Suppressor macrophage treated with lipopolysaccharide for 1 hour (primary cell): Measurements from ENCODE around the gene TAOK2.
"Not testable (repeated sequence)": the region's sequence is repeated elsewhere in the genome, so short reads cannot be mapped to it uniquely, and the experiment has no call there.

Experiments used
- DNase-seq, 3 donors: peaks; one replicate each; pipeline ENCODE4 v3.0.0-alpha.2; 2020 to 2022

The TAOK2 gene

DNA sequence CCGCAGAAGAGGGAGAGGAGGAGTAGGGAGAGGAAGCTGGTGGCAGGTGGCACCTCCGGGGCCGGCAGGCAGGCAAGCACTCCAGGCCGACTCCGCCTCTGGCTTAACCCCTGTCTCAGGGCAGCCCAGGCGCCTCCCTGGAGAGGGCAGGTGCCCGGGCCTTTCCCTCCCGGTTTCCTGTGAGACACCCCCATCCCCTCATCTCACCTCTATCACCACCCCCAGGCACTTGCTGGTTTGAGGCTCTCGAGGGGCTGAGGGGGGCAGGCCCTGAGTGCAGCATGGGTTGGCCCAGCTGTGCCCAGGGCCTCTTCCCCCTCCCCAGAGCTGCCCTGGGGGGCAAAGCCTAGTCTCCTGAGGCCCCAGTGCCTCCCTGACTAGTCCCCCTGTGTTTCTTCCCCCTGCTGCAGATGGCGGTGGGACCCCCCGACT lies 31.2 kb downstream of the TAOK2 start:
- no peak for DNase-seq

DNA sequence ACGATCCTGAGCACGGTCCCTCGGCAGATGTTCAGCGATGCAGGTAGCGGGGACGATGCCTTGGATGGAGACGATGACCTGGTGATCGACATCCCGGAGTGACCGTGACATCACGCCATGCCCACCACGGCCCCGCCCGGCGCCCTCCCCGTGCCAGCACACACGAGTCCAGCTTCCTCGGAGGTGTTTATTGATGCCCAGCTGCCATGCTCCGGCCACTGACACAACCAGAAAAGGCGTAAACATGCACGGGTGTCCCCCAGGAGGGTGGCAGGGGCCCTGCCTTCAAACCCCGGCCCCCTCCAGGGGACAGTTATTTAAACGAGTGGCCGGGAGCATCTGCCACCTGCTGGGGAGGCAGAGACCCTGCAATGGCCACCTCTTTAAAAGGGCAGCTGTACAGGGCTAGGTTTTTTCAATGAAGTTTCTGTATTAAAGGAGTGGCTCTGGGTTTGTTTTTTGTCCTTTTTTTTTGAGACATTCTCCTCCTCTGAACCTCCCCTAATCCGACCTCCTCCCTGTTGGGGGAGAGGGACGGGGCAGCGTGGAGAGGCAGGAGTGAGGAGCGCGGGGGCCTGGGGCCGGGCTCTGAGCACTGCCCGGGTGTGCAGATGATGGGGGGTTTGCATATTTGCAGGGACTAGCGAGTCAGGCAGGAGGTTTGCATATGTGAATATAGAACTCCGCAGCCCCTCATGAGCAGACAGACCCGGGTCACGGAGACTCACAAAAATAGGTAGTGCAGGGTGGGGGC lies 31.9 kb downstream of the TAOK2 start:
- DNase-seq, result peak; percentile 53 to 76 (median 65)

GRCh38 chr16:30006095-30006473 lies 32.4 kb downstream of the TAOK2 start:
- DNase-seq, result no peak

DNA sequence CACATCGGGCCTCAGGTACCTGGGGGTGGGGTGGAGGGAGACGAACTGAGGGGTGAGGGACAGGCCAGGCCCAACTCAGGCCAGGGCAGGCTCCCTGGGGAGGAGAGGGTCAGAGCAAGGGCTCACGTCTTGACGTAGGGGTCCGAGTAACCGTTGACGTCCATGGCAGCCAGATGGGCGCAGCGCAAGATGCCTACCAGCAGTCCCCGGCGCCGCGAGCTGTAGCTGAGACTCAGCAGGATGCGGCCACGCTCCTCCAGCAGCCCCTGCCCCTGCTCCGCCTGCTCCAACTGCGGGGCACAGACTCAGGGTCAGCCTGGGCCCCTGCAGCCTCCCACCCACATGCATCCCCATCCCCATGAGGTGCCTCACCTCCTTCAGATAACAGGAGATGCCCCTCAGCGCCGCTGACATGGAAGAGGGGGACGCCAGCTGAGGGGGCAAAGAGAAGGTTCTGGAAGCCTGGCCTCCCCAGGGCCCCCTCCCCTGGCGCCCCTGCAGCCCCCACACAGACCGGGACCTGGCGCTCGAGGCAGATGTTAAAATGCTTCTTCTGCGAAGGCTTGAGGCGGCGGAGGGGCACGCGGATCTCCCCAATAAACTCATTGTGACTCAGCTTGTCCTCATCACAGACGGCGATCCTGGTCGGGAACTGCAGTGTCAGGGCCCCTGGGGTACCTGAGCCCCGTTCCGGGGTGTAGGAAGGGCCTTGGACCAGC lies 33.1 kb downstream of the TAOK2 start:
- DNase-seq, result no peak

DNA sequence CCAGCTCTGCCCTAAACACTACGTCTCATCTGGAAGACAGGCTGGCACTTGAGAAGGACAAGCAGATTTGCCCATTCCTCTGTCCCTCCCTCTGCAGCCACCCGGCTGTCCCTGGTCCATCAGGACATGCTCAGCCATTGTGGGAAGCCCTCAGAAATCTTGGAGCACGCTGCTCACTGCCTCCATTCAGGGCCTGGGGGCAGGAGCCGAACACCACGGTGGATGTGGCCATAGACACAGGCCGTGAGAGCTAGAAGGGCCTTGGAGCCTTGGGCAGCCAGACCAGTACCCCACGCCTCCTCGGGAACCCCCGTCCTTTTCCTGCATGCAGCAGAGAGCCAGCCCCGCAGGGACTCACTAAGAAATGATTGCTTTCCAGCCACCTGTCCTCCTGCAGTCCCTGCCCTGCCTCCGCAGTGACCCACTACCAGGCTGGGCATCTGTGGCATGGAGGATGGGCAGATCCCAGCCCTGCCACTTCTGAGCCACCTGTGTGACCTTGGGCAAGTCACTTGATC lies 33.8 kb downstream of the TAOK2 start:
- DNase-seq, result no peak

DNA sequence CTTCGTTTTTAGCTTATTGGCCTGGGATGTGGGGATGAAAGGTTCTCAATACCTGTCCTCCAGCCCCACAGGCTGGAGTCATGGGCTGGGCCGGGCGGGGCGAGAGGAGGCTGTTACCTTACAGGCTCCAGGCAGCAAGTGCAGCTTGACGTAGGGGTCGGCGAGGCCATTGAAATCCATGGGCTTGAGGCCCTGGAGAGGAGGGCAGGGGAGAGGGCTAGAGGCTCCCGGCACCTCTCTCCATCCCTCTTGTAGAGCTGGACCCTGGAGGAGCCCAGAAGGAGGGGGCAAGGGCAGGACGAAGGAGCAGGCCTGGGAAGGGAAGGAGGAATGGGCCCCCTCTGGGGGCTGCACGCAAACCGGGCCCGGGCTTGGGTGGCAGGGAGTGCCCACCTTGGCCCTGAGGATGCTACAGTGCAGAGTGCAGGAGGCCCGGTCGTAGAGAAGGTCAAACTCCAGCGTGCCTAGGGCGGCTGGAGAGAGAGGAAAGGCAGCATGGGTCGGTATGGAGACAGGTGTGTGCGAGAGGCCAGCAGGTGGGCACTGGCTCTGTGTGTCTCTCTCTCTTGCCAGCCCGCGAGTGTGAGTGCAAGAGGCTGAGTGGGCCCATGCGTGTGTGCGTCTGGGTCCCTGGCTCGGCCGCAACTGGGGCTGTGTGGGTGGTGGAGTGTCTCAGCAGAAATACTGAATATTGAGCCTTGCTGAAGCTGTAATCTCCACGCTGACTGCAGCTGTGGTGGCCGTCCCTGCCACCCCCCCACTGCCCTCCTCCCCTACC lies 35.6 kb downstream of the TAOK2 start:
- DNase-seq, result no peak

DNA sequence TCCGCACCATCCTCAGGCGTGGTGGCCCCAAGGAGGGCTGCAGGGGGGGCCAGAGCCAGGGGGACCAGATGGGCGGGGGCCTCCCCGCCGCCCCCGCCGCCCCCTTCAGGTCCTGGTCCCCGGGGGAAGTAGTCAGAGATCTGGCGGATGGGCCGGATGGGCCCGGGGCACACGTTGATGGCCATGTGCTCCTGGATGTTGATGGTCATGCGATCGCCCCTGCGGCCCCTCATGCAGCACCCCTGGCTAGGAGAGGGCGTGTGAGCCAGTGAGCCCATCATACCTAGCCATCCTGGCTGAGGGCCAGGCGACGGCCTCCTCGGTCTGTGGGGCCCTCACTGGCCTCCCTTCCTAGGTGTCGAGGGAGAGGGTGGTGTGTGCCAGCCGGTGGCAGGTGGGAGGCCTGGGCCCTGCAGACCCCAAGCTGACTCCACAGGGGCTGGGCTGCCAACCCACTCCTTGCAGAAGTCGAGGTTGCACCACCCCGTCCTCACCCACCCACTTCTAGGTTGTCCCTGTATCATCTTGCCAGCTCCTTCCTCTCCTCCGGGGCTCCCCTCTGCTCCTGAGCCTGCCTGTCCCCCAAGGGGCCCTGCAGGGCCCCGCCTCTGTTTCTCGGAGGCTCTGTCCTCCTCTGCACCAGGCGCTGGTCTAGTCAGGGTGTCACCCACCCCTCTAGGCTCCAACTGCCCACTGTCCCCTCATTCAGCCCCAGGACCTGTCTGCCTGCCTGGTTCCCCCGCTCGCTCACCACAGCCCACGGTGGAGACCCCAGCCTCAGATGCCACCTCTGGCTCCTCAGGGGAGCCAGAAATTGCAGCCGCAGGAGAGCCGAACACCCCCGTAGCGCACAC lies 36.5 kb downstream of the TAOK2 start:
- DNase-seq, result no peak

- DNase-seq, result peak in 2 of 3 donors; percentile 18 to 43
Measured at GRCh38 chr16:30010844-30011713, 37.4 kb downstream of the TAOK2 start, which contains the start of gene DOC2A. Gene DOC2A, minus strand, starts transcription at chr16:30011027. Its CDS starts 805 bp downstream, at chr16:30010222.

DNA sequence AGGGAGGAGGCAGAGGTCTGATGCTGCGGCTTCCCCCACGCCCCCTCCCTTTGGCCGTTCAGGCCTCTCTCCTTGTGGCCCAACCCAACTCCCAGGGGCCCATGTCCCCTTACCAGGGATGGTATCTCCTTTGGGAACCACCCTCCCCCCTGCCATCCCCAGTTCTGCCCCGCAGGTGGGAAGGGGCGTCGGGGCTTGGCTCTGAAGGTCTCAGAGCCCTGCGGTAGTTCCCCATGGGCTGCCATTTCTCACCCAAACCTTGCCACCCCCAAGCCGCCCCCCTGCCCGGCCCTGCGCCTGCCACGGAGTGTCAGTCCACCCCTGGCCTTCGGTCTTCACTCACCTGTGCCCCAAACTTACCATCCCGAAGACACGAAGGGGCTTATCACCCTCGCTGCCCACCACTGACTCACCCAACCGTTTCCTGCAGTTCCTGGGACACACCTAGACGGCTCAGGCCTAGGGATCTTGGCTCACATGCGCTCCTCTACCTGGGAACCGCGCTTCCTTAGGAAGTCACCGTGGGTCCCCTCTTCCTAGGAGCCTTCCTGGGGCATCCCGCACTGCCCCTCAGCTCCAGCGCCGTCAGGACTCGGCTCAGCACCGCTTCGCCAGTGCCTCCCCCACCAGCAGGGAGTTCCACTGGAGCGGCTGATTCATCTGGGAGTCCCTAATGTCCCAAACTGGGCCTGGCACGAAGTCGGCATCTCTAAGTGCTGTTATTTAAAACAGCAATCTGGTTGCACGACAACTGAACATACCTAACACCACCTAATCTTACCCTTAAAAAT lies 38.2 kb downstream of the TAOK2 start:
- no peak for DNase-seq

DNA sequence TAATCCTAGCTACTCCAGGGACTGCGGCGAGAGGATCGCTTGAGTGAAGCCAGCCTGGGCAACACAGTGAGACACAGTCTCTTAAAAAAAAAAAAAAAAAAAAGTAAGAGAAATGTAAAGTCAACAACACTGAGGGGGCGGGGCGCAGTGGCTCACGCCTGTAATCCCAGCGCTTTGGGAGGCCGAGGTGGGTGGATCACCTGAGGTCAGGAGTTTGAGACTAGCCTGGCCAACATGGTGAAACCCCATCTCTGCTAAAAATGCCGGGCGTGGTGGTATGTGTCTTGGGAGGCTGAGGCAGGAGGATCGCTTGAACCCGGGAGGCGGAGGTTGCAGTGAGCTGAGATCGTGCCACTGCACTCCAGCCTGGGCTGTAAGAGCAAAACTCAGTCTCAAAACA lies 38.9 kb downstream of the TAOK2 start:
- DNase-seq, result not testable (repeated sequence)

- DNase-seq, result not testable (repeated sequence)
Measured at GRCh38 chr16:30015450-30015849, 41.8 kb downstream of the TAOK2 start.

DNA sequence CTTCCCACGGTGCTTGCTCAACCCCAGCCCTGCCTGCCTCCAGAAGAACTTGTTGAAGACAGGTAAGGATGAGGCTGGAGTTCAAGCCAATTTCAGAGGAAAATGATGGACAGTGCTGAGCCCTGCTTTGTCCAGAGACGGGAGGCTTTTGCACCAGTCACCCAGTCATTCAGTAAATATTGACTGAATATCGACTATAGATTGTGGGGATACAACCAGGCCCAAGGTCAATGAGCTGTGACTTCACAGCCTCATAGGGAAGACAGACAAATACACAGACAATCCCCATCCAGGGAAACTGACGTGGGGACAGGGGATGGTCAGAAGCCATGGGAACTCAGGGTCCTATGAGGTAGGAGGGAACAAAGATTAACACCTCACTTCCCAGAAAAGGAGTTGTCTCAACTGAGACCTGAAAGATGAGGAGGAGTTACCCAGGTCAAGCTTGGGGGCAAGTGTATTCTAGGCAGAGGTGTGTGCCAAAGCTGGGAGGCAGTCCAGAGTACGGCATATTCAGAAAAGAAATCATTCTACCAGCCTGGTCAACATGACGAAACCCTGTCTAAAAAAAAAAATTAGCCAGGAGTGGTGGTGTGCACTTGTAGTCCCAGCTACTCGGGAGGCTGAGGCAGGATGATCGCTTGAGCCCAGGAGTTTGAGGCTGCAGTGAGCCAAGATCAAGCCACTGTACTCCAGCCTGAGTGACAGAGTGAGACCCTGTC lies 43.0 kb downstream of the TAOK2 start:
- no peak for DNase-seq

DNA sequence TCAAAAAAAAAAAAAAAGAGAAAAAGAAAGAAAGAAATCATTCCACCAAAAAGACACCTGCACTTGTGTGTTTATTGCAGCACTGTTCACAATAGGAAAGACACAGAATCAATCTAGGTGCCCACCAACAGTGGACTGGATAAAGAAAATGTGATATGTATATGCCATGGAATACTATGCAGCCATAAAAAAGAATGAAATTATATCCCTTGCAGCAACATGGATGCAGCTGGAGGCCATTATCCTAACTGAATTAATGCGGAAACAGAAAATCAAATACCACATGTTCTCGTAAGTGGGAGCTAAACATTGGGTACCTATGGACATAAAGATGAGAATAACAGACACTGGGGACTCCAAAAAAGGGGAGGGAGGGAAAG lies 43.6 kb downstream of the TAOK2 start:
- DNase-seq, result no peak

GRCh38 chr16:30017937-30018336 lies 44.3 kb downstream of the TAOK2 start:
- not testable (repeated sequence) for DNase-seq

DNA sequence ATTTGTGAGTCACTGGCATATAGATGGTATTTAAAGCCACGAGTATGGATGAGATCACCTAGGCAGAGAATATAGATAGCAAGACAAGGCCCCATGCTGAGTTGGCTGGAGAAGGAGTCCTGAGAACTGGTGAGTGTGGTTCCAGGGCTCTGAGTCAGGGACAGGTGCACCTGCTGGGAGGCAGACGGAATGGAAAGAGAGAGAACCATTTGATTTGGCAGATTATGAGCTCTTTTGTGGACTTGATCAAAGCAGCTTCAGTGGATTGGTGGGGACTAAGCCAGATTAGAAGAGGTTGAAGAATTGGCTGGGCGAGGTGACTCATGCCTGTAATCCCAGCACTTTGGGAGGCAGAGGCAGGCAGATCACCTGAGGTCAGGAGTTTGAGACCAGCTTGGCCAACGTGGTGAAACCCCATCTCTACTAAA lies 45.1 kb downstream of the TAOK2 start:
- no peak for DNase-seq

GRCh38 chr16:30022887-30023286 lies 49.2 kb downstream of the TAOK2 start, which contains the start of gene C16orf92:
Gene C16orf92, plus strand, starts transcription at chr16:30023198. Its CDS starts 143 bp downstream, at chr16:30023341.
- DNase-seq, result no peak

DNA sequence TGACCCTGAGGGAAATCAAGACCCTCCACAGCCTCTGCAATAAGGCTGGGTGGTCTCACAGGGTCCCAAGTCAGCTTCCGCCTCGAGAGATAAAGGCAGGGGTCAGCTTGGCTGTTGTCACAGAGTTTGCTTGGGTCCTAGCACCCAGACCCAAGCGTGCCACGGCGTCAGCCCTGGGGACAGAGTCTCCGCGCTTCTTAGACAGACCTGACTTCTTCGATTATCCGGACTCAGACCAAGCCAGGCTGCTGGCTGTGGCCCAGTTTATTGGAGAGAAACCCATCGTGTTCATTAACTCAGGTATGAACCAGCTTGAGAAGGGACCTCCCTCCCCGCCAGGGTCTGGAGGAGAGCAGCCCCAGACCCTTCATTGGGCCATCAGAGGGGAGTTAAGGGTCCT lies 49.9 kb downstream of the TAOK2 start:
- no peak for DNase-seq

DNA sequence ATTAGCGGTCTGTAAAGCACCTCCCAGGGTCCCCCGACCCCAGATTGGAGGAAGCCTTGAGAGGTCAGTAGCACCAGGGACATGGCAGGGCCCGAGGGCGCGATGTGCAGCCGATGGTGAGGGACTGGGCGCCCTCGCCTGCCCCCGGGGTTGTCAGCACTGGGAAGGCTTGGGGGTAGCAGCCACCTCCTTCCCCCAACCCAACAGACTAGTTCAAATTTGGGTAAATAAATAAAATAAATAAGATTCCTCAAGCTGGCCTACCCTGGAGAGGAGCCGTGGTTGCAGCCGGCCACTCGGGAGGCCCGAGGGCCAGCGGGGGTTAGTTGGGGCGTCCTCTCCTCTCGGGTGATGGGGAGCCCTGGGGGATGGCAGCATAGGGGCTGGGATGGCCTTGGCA lies 50.8 kb downstream of the TAOK2 start:
- DNase-seq, result no peak

DNA sequence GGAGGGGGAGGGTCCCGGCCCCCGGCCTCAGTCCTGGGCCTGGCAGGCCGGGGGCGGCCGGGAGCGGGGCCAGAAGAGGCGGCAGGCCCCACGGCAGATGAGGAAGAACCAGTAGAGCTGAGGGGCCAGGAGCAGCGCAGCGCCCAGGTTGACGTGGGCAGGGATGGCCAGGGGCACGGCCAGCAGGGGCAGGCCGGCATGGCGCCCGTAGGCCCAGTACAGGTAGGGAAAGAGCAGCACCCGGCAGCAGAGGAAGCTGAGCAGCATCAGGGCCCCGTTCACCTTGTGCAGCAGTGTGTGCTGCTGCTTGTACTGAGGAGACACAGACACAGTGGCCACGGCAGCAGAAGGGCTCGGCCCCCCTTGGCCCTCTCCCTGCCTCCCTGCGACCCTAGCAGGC lies 51.5 kb downstream of the TAOK2 start:
- no peak for DNase-seq

DNA sequence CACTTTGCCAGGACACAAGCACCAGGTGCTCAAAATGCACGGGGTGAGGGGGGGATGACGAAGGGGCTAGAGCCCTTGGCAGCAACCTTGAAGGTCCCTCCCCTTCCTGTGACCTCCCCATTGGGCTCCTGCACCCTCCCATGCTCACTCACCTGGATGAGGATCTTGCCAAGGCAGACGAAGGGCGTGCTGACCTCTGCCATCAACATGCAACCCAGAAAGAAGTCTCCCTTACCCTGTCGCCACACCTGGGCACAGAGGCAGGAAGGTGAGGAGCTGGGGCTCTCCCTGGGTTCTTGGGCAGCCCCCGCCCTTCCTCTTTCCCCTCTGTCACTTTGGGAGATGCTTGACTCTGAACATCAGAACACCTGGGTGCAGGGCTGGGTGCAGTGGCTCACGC lies 51.9 kb downstream of the TAOK2 start:
- no peak for DNase-seq
